PC-9 (cell line): ENCODE measurements around the gene COL4A2. TPM values are rescaled to one million over a fixed set of nuclear protein-coding genes. Genes with fewer than 3 reads are reported as not detected.

Experiments used
- BruUV-seq: library from RNA; stranded (reverse); fragments of 400-500 nt; replicated peaks from 2 replicates; lab custom pipeline; 2021; lab: Mats Ljungman, UMichigan
- CTCF ChIA-PET: fragments of 300-600 bp; sonication (Branson Sonifier 250); formaldehyde crosslinking; loops from one replicate; lab custom pipeline; 2022; ENCODE audit warnings: antibody characterized with exemption; lab: Charles Lee
- POLR2A ChIA-PET: fragments of 300-600 bp; sonication (Branson Sonifier 250); formaldehyde crosslinking; loops from one replicate; lab custom pipeline; 2022; ENCODE audit warnings: antibody characterized with exemption; ENCODE audit not compliant: unreplicated experiment; lab: Charles Lee
- DNase-seq, 2 experiments: peaks; one replicate each; pipeline versions ENCODE4 v3.0.0 to v3.0.0-alpha.2; 2015 to 2022; ENCODE audit warnings: mixed read lengths in 1 of 2
- H2AFZ ChIP-seq: fragments of 200-600 bp; sonication (generic); 2 replicates; pipeline ENCODE4 v1.8.1; 2017; ENCODE audit warnings: antibody characterized with exemption
- H3F3A ChIP-seq: fragments of 200-600 bp; sonication (generic); 2 replicates; pipeline ENCODE4 v1.8.1; 2017; ENCODE audit warnings: antibody characterized with exemption, mild to moderate bottlenecking, low read depth; ENCODE audit not compliant: insufficient read depth
- H3K27ac ChIP-seq: fragments of 200-600 bp; sonication (generic); 2 replicates; pipeline ENCODE4 v1.6.1; 2016; ENCODE audit warnings: mixed run types
- H3K27me3 ChIP-seq: fragments of 200-600 bp; sonication (generic); 2 replicates; pipeline ENCODE4 v1.6.1; 2016; ENCODE audit warnings: low read depth, mixed run types; ENCODE audit not compliant: insufficient read depth
- H3K36me3 ChIP-seq: fragments of 200-600 bp; sonication (generic); 2 replicates; pipeline ENCODE4 v1.6.1; 2016; ENCODE audit warnings: low read depth, mixed run types
- H3K4me1 ChIP-seq: fragments of 200-600 bp; sonication (generic); replicated peaks from 2 replicates; pipeline ENCODE4 v1.6.1; 2016; ENCODE audit warnings: mixed run types; ENCODE audit not compliant: insufficient read depth
- H3K4me2 ChIP-seq: fragments of 200-600 bp; sonication (generic); 2 replicates; pipeline ENCODE4 v1.6.1; 2017; ENCODE audit warnings: mixed run types
- H3K4me3 ChIP-seq: fragments of 200-600 bp; sonication (generic); 2 replicates; pipeline ENCODE4 v1.6.1; 2016; ENCODE audit warnings: mixed run types
- H3K79me2 ChIP-seq: fragments of 200-600 bp; sonication (generic); 2 replicates; pipeline ENCODE4 v1.6.1; 2017; ENCODE audit warnings: low read depth, mixed run types
- H3K9me2 ChIP-seq: fragments of 200-600 bp; sonication (generic); 2 replicates; pipeline ENCODE4 v1.8.1; 2017; ENCODE audit warnings: mild to moderate bottlenecking; ENCODE audit not compliant: insufficient read depth
- H3K9me3 ChIP-seq: fragments of 200-600 bp; sonication (generic); 2 replicates; pipeline ENCODE4 v1.8.1; 2016; ENCODE audit warnings: low read depth; ENCODE audit not compliant: insufficient read depth
- H4K20me1 ChIP-seq: fragments of 200-600 bp; sonication (generic); 2 replicates; pipeline ENCODE4 v1.8.1; 2017; ENCODE audit not compliant: insufficient read depth
- EZH2 ChIP-seq: fragments of 200-600 bp; sonication (generic); IDR thresholded peaks from 2 replicates; pipeline ENCODE4 v1.8.0; 2017; ENCODE audit warnings: antibody characterized with exemption, low read depth
- intact Hi-C: fragments of 100-400 bp; cut with micrococcal nuclease; formaldehyde crosslinking; loops from one replicate; pipeline ENCODE4 v1.10.0; 2022; ENCODE audit not compliant: unreplicated experiment
- total RNA-seq: library from RNA; stranded (reverse); gene quantifications from 2 replicates; pipeline ENCODE4 v1.2.3, GENCODE V29; 2021
- TF ChIP-seq, protein P1 (sequence below): fragments of 200-600 bp; sonication (generic); conservative IDR thresholded peaks from 2 replicates; pipeline ENCODE4 v1.6.1; 2017; ENCODE audit warnings: mixed run types, antibody characterized with exemption, mild to moderate bottlenecking, moderate library complexity

The COL4A2 gene
- total RNA-seq, 1 experiment from 2014 or later = 1.2 TPM

DNA sequence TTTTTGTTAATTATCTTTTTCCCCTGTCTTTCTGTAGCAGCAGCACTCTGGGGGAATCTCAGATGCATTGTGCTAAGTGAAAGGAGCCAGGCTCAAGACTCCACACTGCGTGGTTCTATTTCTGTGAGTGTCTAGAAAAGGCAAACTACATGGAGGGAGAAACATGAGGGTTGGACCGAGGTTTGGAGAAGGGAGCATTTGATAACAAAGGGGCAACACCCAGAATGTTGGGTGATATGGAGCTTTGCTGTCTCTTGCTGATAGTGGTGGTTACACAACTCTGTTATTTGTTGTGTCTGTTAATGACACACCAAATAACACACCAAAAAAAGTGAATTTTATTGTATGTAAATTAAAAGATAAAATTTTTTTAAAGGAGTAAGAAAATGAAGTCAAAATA is 107.8 kb downstream of the COL4A2 start:
- BruUV-seq = no TSS peak
- CTCF ChIA-PET = no interaction called here
- Histone ChIP-seq H3K4me3 (no peak overlapping the region), H4K20me1 (no peaks in the 10 kb centered on the region), H3K4me1 (peaks cover 19% of the 10 kb centered on the region), H2AFZ (no peak overlapping the region), H3K79me2 (no peaks in the 10 kb centered on the region), H3K9me3 (no peaks in the 10 kb centered on the region), H3K27ac (no peak overlapping the region), H3K36me3 (no peaks in the 10 kb centered on the region), H3K4me2 (no peak overlapping the region), H3K9me2 (no peaks in the 10 kb centered on the region), H3K27me3 (no peaks in the 10 kb centered on the region), H3F3A (peaks cover 19% of the 10 kb centered on the region; the same call in 1 of the 2 replicates)
- TF ChIP-seq EZH2 = no peak
- TF ChIP-seq, protein P1, sequence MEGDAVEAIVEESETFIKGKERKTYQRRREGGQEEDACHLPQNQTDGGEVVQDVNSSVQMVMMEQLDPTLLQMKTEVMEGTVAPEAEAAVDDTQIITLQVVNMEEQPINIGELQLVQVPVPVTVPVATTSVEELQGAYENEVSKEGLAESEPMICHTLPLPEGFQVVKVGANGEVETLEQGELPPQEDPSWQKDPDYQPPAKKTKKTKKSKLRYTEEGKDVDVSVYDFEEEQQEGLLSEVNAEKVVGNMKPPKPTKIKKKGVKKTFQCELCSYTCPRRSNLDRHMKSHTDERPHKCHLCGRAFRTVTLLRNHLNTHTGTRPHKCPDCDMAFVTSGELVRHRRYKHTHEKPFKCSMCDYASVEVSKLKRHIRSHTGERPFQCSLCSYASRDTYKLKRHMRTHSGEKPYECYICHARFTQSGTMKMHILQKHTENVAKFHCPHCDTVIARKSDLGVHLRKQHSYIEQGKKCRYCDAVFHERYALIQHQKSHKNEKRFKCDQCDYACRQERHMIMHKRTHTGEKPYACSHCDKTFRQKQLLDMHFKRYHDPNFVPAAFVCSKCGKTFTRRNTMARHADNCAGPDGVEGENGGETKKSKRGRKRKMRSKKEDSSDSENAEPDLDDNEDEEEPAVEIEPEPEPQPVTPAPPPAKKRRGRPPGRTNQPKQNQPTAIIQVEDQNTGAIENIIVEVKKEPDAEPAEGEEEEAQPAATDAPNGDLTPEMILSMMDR = no peak
- no peak for DNase-seq
- POLR2A ChIA-PET = no interaction called here
- intact Hi-C loops = loop anchor here (10.0 kb wide), 1 partner anchor 280 kb away; no protein-coding TSS in a partner anchor

DNA sequence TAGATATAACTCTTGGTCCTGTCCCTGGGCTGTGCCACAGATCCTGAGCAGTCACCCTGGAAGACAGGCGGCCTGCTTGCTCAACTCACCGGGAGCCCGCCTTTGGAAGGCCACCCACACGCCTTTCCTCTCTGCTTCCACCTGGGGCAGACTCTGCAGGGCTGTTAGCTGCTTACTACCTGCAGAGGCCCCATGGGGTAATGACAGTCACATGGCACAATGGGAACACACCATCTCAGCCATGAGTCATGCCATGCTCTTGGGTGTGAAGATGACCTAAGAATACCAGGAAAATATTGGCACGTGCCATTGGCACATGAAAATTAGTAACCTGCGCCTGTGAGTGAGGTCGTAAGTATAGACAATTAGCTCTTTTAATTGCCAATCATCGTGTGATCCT is 108.6 kb downstream of the COL4A2 start:
- Histone ChIP-seq H3K4me1 (peaks cover 19% of the 10 kb centered on the region), H3K4me2 (no peak overlapping the region), H2AFZ (no peak overlapping the region), H3K79me2 (no peaks in the 10 kb centered on the region), H3F3A (peaks cover 19% of the 10 kb centered on the region; the same call in 1 of the 2 replicates), H4K20me1 (no peaks in the 10 kb centered on the region), H3K4me3 (no peak overlapping the region), H3K9me3 (no peaks in the 10 kb centered on the region), H3K36me3 (no peaks in the 10 kb centered on the region), H3K27me3 (no peaks in the 10 kb centered on the region), H3K9me2 (no peaks in the 10 kb centered on the region), H3K27ac (no peak overlapping the region)
- DNase-seq = peak; percentile 11 to 71
- CTCF ChIA-PET = no interaction called here
- POLR2A ChIA-PET = no interaction called here
- no TSS peak for BruUV-seq
- TF ChIP-seq EZH2 = no peak
- TF ChIP-seq, protein P1 = no peak
- intact Hi-C loops = loop anchor here (10.0 kb wide), 1 partner anchor 281 kb away; no protein-coding TSS in a partner anchor

DNA sequence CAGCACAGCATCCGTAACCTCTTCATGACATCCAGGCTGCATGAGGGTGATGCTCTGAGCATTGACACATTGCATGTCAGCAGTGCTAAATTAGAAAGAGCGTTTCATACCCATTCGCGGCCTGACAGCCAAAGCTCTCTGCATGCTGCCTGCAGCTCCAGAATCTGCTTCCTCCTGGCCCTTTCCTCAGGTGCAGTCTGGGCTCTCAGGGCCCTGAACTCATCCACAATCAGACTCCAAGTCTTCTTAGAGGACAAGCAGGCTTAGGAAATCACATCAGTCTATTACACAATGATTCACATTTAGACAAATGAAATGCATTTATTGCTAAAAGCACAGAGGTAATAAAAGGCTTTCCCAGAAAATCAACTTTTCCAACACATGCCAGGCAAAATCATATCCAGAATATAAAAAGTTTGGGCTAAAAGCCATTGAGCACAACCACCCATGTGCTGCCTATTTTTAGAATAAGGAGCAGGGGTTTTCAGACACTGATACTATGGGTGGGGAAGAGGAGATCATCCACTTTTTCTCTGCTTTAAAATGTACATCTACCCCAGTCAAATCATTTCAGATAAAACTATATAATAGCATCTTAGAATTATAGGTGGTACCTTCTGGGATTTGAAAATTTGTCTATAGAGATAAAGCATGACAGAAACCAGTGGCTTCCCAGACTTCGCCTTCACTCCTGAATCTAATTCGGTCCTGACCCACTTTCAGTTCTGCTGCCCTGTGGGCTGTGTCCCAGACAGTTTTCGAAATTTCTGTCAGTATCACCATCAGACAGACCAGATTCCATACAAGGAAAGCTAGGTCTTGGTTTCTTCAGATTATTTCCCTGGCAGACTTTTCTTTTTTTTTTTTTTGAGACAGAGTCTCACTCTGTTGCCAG is 109.3 kb downstream of the COL4A2 start:
- no peaks in the 10 kb centered on the region for H3K9me2 ChIP-seq
- POLR2A ChIA-PET = no interaction called here
- H3K4me1 ChIP-seq = peaks cover 16% of the 10 kb centered on the region
- peaks cover 19% of the 10 kb centered on the region; the same call in 1 of the 2 replicates for H3F3A ChIP-seq
- BruUV-seq = no TSS peak
- H3K27ac ChIP-seq = no peak overlapping the region
- no peaks in the 10 kb centered on the region for H4K20me1 ChIP-seq
- DNase-seq = peak in 1 of 2 experiments; percentile 28
- H3K9me3 ChIP-seq = no peaks in the 10 kb centered on the region
- CTCF ChIA-PET = no interaction called here
- no peaks in the 10 kb centered on the region for H3K79me2 ChIP-seq
- no peak overlapping the region for H3K4me2 ChIP-seq
- H2AFZ ChIP-seq = no peak overlapping the region
- H3K36me3 ChIP-seq = no peaks in the 10 kb centered on the region
- H3K4me3 ChIP-seq = no peak overlapping the region
- no peaks in the 10 kb centered on the region for H3K27me3 ChIP-seq
- TF ChIP-seq EZH2 = no peak
- TF ChIP-seq, protein P1 = no peak
- intact Hi-C loops = loop anchor here (10.0 kb wide), 1 partner anchor 282 kb away; no protein-coding TSS in a partner anchor
